ENCODE measurements around the gene CCSER1. TPM values are rescaled to one million over a fixed set of nuclear protein-coding genes. Genes with fewer than 3 reads are reported as not detected.
"Not testable (repeated sequence)": the region's sequence is repeated elsewhere in the genome, so short reads cannot be mapped to it uniquely, and the experiment has no call there.

The CCSER1 gene
- total and polyA plus RNA-seq, 8 donors = 2.0 to 9.0 (median 4.2) TPM

GRCh38 chr4:91436556-91436955, 1309.4 kb downstream of the CCSER1 start:
- no peak for ATAC-seq
- H3K4me3 ChIP-seq = no peak overlapping the region
- TF ChIP-seq, protein P1, sequence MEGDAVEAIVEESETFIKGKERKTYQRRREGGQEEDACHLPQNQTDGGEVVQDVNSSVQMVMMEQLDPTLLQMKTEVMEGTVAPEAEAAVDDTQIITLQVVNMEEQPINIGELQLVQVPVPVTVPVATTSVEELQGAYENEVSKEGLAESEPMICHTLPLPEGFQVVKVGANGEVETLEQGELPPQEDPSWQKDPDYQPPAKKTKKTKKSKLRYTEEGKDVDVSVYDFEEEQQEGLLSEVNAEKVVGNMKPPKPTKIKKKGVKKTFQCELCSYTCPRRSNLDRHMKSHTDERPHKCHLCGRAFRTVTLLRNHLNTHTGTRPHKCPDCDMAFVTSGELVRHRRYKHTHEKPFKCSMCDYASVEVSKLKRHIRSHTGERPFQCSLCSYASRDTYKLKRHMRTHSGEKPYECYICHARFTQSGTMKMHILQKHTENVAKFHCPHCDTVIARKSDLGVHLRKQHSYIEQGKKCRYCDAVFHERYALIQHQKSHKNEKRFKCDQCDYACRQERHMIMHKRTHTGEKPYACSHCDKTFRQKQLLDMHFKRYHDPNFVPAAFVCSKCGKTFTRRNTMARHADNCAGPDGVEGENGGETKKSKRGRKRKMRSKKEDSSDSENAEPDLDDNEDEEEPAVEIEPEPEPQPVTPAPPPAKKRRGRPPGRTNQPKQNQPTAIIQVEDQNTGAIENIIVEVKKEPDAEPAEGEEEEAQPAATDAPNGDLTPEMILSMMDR (IDR thresholded peaks at IDR 0.05) = no peak

GRCh38 chr4:91447168-91447567, 1320.0 kb downstream of the CCSER1 start:
- Histone ChIP-seq H3K36me3 (no peaks in the 10 kb centered on the region), H3K27ac (no peak overlapping the region), H3K4me1 (no peaks in the 10 kb centered on the region), H3K9me3 (peaks cover 0 to 7% of the 10 kb centered on the region in 2 donors), H3K4me3 (no peak overlapping the region), H3K27me3 (no peaks in the 10 kb centered on the region)
- intact Hi-C loops (cut with DNase I) = no loop called here
- DNase-seq (no peak), ATAC-seq (no peak)
- TF ChIP-seq, protein P1 (IDR thresholded peaks at IDR 0.05) = no peak

More at GRCh38 chr4:91436556-91436955, 1309.4 kb downstream of the CCSER1 start:
- intact Hi-C loops (cut with DNase I) = no loop called here
- no peak overlapping the region for H3K27ac ChIP-seq
- no peak for DNase-seq
- H3K36me3 ChIP-seq = no peaks in the 10 kb centered on the region
- no peaks in the 10 kb centered on the region for H3K27me3 ChIP-seq
- H3K4me1 ChIP-seq = no peaks in the 10 kb centered on the region
- H3K9me3 ChIP-seq = peaks cover 0 to 13% of the 10 kb centered on the region in 2 donors

- intact Hi-C loops (cut with DNase I) = no loop called here
- ATAC-seq = peak; percentile 42
- H3K36me3 ChIP-seq = no peaks in the 10 kb centered on the region
- DNase-seq = no peak
- no peak overlapping the region for H3K27ac ChIP-seq
- TF ChIP-seq, protein P1 (IDR thresholded peaks at IDR 0.05) = no peak
- peaks cover 0 to 6% of the 10 kb centered on the region in 2 donors for H3K9me3 ChIP-seq
- no peak overlapping the region for H3K4me3 ChIP-seq
- no peaks in the 10 kb centered on the region for H3K27me3 ChIP-seq
- no peaks in the 10 kb centered on the region for H3K4me1 ChIP-seq
Observed at GRCh38 chr4:91448668-91449330, 1321.6 kb downstream of the CCSER1 start.

DNA sequence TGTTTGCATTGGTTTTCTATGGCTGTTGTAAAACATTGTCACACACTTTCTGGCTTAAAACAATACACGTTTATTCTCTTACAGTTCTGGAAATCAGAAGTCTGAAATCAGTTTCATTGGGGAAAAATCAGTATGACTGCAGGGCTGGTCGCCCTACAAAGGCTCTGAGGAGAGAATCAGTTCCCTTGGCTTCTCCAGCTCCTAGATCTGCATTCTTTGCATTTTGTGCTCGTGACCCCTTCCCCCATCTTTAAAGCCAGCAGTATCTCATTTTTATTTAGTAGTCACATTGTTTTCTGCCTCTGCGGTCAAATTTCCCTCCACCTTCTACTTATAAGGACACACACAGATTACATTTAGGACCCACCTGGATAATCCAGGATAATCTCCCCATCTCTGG, 1326.9 kb downstream of the CCSER1 start:
- H3K27ac ChIP-seq = no peak overlapping the region
- H3K36me3 ChIP-seq = no peaks in the 10 kb centered on the region
- intact Hi-C loops (cut with DNase I) = no loop called here
- H3K4me1 ChIP-seq = no peaks in the 10 kb centered on the region
- DNase-seq (no peak), ATAC-seq (no peak)
- no peak overlapping the region for H3K4me3 ChIP-seq
- H3K9me3 ChIP-seq = peaks cover 0 to 15% of the 10 kb centered on the region in 2 donors
- H3K27me3 ChIP-seq = no peaks in the 10 kb centered on the region
- TF ChIP-seq, protein P1 (IDR thresholded peaks at IDR 0.05) = no peak

DNA sequence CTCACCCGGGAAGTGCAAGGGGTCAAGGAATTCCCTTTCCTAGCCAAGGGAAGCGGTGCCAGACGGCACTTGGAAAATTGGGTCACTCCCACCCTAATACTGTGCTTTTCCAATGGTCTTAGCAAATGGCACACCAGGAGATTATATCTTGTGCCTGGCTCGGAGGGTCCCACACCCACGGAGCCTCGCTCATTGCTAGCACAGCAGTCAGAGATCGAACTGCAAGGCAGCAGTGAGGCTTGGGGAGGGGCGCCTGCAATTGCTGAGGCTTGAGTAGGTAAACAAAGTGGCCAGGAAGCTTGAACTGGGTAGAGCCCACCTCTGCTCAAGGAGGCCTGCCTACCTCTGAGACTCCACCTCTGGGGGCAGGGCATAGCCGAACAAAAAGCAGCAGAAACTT, 1335.4 kb downstream of the CCSER1 start:
- peak in 1 of 4 donors; percentile 25 for DNase-seq
- H3K4me3 ChIP-seq; H3K27ac ChIP-seq; H3K4me1 ChIP-seq; H3K36me3 ChIP-seq; ATAC-seq; H3K27me3 ChIP-seq; intact Hi-C loops (cut with DNase I): not testable (repeated sequence)
- peaks cover 0 to 36% of the 10 kb centered on the region in 2 donors for H3K9me3 ChIP-seq

DNA sequence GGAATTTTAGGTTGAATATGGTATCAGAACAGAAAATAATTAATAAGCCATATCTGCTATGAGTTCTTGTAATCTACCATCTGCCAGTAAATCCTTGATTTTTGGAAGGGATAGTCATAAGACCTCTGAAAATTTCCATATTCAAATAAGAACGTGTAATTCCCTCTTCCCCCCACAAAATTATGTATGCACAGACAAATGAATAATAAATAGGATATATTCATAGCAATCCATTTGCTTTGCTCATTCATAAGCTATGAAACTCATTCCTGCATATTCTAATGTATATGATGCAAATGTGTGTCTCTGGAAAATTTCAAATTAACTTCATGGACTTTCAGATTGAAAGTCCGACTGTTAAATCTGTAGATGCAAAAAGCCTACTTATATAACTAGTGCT, 1343.5 kb downstream of the CCSER1 start:
- Histone ChIP-seq H3K4me3 (no peak overlapping the region), H3K9me3 (peaks cover 0 to 11% of the 10 kb centered on the region in 2 donors), H3K4me1 (no peaks in the 10 kb centered on the region), H3K36me3 (no peaks in the 10 kb centered on the region), H3K27ac (no peak overlapping the region), H3K27me3 (no peaks in the 10 kb centered on the region)
- no peak for DNase-seq
- intact Hi-C loops (cut with DNase I) = no loop called here
- ATAC-seq = no peak
- TF ChIP-seq, protein P1 (IDR thresholded peaks at IDR 0.05) = no peak
